WTC11 (cell line): ENCODE measurements around the gene ZNF652.

Experiments
- MYBL2 ChIP-seq: sonication (generic); formaldehyde crosslinking; IDR thresholded peaks from 2 replicates; pipeline ENCODE4 v1.8.1; 2023; ENCODE audit warnings: mild to moderate bottlenecking, moderate library complexity, missing genetic modification reagents
- NFYB ChIP-seq: sonication (generic); formaldehyde crosslinking; conservative IDR thresholded peaks from 2 replicates; pipeline ENCODE4 v1.8.0; 2022; ENCODE audit warnings: low read depth, missing genetic modification reagents
- NR3C1 ChIP-seq: sonication (generic); formaldehyde crosslinking; conservative IDR thresholded peaks from 2 replicates; pipeline ENCODE4 v1.8.1; 2023; ENCODE audit warnings: low read depth, mild to moderate bottlenecking, missing genetic modification reagents
- RELA ChIP-seq: sonication (generic); formaldehyde crosslinking; IDR thresholded peaks from 2 replicates; pipeline ENCODE4 v1.8.1; 2022; ENCODE audit warnings: missing genetic modification reagents, mild to moderate bottlenecking, borderline replicate concordance
- TF ChIP-seq, protein P1 (sequence below): fragments of 200-600 bp; IDR thresholded peaks from 2 replicates; pipeline ENCODE4 v1.8.0; 2022; ENCODE audit warnings: antibody characterized with exemption
- TF ChIP-seq, protein P2 (sequence below): sonication (generic); formaldehyde crosslinking; IDR thresholded peaks from 2 replicates; pipeline ENCODE4 v1.8.1; 2023; ENCODE audit warnings: mild to moderate bottlenecking, moderate library complexity, missing genetic modification reagents
- TF ChIP-seq, protein P3 (sequence below): sonication (generic); formaldehyde crosslinking; IDR thresholded peaks from 2 replicates; pipeline ENCODE4 v1.8.0; 2023; ENCODE audit warnings: missing genetic modification reagents, mild to moderate bottlenecking, borderline replicate concordance
- TF ChIP-seq, protein P4 (sequence below): sonication (generic); formaldehyde crosslinking; IDR thresholded peaks from 2 replicates; pipeline ENCODE4 v1.8.1; 2023; ENCODE audit warnings: mild to moderate bottlenecking, missing genetic modification reagents
- TF ChIP-seq, protein P5 (sequence below): sonication (generic); formaldehyde crosslinking; IDR thresholded peaks from 2 replicates; pipeline ENCODE4 v1.8.0; 2023; ENCODE audit warnings: mild to moderate bottlenecking, missing genetic modification reagents
- TF ChIP-seq, protein P6 (sequence below): sonication (generic); formaldehyde crosslinking; IDR thresholded peaks from 2 replicates; pipeline ENCODE4 v1.8.0; 2022; ENCODE audit warnings: mild to moderate bottlenecking, missing genetic modification reagents

DNA sequence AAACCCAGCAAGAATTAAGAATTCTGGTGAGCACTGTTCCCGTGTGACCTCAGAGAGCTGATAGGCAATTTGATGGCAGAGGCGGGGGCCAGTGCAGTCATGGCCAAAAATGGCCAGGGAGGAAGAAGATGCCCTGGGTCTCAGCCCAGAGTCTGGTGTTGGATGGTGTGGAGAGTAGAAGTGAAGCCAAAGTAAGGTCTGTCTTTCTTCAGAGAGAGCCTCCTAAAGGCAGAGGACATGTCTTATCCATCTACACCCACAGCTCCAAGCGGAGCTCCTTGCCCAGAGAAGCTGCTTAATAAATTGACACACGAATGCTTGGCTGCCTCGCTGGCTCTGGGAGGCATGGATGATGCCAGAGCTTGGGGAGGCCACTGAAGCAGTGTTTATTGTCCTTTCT, 19.7 kb upstream of the ZNF652 start:
- TF ChIP-seq, protein P1, sequence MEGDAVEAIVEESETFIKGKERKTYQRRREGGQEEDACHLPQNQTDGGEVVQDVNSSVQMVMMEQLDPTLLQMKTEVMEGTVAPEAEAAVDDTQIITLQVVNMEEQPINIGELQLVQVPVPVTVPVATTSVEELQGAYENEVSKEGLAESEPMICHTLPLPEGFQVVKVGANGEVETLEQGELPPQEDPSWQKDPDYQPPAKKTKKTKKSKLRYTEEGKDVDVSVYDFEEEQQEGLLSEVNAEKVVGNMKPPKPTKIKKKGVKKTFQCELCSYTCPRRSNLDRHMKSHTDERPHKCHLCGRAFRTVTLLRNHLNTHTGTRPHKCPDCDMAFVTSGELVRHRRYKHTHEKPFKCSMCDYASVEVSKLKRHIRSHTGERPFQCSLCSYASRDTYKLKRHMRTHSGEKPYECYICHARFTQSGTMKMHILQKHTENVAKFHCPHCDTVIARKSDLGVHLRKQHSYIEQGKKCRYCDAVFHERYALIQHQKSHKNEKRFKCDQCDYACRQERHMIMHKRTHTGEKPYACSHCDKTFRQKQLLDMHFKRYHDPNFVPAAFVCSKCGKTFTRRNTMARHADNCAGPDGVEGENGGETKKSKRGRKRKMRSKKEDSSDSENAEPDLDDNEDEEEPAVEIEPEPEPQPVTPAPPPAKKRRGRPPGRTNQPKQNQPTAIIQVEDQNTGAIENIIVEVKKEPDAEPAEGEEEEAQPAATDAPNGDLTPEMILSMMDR = no peak
- TF ChIP-seq NFYB = no peak
- TF ChIP-seq, protein P2, sequence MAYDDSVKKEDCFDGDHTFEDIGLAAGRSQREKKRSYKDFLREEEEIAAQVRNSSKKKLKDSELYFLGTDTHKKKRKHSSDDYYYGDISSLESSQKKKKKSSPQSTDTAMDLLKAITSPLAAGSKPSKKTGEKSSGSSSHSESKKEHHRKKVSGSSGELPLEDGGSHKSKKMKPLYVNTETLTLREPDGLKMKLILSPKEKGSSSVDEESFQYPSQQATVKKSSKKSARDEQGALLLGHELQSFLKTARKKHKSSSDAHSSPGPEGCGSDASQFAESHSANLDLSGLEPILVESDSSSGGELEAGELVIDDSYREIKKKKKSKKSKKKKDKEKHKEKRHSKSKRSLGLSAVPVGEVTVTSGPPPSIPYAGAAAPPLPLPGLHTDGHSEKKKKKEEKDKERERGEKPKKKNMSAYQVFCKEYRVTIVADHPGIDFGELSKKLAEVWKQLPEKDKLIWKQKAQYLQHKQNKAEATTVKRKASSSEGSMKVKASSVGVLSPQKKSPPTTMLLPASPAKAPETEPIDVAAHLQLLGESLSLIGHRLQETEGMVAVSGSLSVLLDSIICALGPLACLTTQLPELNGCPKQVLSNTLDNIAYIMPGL = no peak
- TF ChIP-seq RELA (CRISPR knock-in tag) = no peak
- TF ChIP-seq, protein P3, sequence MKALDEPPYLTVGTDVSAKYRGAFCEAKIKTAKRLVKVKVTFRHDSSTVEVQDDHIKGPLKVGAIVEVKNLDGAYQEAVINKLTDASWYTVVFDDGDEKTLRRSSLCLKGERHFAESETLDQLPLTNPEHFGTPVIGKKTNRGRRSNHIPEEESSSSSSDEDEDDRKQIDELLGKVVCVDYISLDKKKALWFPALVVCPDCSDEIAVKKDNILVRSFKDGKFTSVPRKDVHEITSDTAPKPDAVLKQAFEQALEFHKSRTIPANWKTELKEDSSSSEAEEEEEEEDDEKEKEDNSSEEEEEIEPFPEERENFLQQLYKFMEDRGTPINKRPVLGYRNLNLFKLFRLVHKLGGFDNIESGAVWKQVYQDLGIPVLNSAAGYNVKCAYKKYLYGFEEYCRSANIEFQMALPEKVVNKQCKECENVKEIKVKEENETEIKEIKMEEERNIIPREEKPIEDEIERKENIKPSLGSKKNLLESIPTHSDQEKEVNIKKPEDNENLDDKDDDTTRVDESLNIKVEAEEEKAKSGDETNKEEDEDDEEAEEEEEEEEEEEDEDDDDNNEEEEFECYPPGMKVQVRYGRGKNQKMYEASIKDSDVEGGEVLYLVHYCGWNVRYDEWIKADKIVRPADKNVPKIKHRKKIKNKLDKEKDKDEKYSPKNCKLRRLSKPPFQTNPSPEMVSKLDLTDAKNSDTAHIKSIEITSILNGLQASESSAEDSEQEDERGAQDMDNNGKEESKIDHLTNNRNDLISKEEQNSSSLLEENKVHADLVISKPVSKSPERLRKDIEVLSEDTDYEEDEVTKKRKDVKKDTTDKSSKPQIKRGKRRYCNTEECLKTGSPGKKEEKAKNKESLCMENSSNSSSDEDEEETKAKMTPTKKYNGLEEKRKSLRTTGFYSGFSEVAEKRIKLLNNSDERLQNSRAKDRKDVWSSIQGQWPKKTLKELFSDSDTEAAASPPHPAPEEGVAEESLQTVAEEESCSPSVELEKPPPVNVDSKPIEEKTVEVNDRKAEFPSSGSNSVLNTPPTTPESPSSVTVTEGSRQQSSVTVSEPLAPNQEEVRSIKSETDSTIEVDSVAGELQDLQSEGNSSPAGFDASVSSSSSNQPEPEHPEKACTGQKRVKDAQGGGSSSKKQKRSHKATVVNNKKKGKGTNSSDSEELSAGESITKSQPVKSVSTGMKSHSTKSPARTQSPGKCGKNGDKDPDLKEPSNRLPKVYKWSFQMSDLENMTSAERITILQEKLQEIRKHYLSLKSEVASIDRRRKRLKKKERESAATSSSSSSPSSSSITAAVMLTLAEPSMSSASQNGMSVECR = no peak
- no peak for TF ChIP-seq NR3C1 (CRISPR knock-in tag)
- no peak for TF ChIP-seq MYBL2
- TF ChIP-seq, protein P4, sequence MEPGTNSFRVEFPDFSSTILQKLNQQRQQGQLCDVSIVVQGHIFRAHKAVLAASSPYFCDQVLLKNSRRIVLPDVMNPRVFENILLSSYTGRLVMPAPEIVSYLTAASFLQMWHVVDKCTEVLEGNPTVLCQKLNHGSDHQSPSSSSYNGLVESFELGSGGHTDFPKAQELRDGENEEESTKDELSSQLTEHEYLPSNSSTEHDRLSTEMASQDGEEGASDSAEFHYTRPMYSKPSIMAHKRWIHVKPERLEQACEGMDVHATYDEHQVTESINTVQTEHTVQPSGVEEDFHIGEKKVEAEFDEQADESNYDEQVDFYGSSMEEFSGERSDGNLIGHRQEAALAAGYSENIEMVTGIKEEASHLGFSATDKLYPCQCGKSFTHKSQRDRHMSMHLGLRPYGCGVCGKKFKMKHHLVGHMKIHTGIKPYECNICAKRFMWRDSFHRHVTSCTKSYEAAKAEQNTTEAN (CRISPR knock-in tag) = no peak
- TF ChIP-seq, protein P5, sequence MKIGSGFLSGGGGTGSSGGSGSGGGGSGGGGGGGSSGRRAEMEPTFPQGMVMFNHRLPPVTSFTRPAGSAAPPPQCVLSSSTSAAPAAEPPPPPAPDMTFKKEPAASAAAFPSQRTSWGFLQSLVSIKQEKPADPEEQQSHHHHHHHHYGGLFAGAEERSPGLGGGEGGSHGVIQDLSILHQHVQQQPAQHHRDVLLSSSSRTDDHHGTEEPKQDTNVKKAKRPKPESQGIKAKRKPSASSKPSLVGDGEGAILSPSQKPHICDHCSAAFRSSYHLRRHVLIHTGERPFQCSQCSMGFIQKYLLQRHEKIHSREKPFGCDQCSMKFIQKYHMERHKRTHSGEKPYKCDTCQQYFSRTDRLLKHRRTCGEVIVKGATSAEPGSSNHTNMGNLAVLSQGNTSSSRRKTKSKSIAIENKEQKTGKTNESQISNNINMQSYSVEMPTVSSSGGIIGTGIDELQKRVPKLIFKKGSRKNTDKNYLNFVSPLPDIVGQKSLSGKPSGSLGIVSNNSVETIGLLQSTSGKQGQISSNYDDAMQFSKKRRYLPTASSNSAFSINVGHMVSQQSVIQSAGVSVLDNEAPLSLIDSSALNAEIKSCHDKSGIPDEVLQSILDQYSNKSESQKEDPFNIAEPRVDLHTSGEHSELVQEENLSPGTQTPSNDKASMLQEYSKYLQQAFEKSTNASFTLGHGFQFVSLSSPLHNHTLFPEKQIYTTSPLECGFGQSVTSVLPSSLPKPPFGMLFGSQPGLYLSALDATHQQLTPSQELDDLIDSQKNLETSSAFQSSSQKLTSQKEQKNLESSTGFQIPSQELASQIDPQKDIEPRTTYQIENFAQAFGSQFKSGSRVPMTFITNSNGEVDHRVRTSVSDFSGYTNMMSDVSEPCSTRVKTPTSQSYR (CRISPR knock-in tag) = no peak
- TF ChIP-seq, protein P6, sequence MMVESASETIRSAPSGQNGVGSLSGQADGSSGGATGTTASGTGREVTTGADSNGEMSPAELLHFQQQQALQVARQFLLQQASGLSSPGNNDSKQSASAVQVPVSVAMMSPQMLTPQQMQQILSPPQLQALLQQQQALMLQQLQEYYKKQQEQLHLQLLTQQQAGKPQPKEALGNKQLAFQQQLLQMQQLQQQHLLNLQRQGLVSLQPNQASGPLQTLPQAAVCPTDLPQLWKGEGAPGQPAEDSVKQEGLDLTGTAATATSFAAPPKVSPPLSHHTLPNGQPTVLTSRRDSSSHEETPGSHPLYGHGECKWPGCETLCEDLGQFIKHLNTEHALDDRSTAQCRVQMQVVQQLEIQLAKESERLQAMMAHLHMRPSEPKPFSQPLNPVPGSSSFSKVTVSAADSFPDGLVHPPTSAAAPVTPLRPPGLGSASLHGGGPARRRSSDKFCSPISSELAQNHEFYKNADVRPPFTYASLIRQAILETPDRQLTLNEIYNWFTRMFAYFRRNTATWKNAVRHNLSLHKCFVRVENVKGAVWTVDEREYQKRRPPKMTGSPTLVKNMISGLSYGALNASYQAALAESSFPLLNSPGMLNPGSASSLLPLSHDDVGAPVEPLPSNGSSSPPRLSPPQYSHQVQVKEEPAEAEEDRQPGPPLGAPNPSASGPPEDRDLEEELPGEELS = no peak
